ENCODE data around the gene CACNB4.

Gene CACNB4

DNA sequence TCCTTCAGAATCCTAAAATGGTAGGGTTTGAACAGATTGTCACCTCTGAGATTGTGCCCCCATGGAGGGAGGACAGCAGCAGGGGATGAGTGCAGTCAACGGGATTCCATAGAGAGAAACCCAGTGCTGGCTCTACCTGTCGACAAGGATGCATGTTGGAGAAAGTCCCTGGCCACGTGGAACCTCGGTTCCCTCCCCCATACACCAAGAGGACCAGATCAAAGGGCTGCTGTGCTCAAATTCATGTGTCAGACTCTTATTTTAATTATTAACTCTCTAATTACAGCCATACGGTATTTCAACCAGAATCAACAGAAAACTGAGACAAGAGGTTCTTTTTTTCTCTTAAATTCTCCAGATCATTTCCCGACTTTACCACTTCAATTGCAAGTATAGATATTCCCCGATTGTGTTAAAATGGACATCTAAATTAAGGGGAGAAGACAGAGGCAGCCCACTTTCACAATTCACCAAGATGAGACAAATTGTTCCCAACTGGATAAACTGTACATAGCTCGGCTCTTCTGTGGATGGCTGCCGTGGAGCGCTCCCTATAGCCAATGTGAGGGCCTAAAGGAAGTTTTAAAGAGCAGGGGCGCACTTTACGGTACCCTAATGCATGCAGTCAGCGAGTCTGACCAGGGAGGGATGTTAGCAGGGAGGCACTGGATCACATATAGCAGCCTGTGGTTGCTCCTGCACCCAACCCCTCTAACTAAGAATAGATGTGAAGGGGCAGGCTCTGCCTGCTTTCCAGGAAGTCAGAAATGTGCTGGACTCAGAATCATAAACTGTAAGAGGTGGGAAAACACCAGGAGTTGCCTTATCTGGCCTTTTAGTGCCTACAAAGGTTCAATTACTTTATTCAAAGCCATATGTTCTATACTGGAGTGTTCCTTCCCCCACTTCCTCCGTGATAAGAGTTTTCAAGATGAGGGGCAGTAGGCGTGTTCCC is 123.1 kb downstream of the CACNB4 start:
- DNase-seq (ENCODE audit: low read depth in 2 of 2) = no peak

DNA sequence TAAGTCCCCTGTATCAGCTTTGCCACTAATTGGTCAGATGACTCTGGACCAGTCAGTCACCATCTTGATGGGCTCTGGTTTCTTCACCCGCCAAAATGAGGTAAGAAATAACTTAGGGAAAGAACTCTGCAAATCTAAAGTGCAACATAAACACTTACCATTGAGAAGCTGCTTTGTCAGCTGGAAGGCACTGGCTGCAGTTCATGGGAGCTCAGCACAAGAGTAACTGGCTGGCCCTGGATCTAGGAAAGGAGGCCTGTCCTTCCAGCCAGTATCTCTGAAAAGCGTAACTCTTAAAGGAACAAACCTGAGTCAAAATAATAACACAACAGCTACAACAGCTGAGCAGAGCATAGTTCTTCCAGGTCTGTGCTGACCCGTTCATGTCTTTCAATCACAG is 123.9 kb downstream of the CACNB4 start:
- no peak for DNase-seq (ENCODE audit: low read depth in 2 of 2)

DNA sequence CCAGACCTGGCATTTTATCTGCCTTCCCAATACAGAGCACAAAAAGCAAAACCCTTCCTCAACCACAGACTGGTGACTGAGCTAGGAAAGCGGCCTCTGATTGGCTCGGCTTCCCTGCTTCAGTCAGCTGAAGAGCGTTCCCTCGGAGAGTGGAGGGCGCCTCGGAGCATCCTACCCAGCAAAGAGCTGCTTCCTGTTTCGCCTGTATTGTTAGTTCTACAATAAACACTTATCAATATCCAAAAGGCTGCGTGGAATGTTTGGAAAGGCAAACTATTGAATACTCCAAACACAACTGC is 125.0 kb downstream of the CACNB4 start:
- DNase-seq (ENCODE audit: low read depth in 2 of 2) = no peak

DNA sequence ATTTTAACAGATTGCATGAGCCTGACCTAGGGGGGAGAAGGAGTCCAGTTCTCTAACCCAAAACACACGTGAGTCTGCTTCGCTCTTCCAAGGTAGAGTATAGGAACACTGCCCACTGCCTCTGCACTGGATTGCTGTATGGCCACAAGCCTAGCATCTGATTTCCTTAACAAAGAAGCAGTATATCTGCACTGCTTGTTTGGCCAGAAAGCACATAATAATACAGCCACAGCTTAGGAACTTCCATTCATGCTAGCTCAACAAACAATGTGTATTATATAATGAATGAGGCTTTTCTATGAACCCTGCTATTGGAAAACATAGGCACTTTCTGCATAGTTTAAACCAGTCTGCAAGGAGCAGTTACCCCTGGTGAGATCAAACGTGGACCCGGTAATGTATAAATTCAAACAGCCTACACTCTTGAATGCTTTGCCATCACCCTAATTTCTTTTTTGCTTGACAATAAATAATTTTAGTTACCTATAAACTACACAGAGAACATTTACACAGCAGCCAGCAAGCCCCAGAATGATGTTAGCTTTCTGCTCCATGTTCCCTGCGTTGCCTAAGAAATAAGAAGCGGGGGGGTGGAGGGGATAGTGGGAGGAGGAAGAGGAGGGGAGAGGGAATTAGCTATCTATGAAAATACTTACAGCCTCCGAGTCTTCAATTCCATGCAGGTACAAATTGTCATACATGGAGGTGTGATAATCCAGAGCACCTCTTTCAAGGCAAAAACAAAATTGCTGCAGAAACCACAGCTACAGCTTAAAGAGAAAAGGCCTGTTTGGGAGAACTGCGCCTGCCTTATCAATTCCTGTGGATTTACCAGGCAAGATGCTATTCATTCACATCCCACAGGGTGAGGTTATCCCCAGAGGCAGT is 125.6 kb downstream of the CACNB4 start:
- DNase-seq (ENCODE audit: low read depth in 2 of 2) = no peak

DNA sequence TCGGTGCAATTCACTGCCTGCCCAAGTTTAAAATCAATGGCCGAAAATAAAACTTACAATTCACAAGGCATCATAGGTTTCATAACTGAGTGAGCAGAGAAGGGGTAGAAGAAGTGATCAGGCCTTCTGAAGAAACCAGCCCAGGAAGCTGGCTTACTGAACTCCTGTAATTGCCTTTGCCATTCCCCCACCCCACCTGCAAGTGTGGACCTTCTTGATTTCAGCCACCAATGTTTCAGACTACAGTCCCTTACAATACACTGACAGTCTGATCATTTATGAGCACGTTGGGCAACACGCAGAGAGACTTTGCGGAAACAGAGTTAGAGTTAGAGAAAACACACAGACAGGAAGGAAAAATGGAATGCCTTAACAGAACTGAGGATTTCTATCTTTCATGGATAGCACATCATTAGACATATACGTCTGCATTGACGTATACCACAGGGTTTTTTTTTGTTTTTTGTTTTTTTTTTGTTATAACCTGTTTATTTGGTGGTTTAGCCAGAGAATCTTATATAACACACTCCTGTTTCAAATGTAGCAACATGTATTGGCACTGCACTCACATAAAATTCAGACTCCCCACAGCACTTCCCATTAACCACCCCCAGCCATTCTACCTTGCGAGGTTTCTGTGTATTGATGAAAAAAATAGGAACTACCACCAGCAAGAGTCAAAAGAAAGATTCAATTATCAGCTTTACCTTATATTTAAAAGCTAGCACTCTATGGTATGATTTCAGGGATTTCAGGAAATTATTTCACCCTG is 126.4 kb downstream of the CACNB4 start:
- DNase-seq (ENCODE audit: low read depth in 2 of 2) = no peak

DNA sequence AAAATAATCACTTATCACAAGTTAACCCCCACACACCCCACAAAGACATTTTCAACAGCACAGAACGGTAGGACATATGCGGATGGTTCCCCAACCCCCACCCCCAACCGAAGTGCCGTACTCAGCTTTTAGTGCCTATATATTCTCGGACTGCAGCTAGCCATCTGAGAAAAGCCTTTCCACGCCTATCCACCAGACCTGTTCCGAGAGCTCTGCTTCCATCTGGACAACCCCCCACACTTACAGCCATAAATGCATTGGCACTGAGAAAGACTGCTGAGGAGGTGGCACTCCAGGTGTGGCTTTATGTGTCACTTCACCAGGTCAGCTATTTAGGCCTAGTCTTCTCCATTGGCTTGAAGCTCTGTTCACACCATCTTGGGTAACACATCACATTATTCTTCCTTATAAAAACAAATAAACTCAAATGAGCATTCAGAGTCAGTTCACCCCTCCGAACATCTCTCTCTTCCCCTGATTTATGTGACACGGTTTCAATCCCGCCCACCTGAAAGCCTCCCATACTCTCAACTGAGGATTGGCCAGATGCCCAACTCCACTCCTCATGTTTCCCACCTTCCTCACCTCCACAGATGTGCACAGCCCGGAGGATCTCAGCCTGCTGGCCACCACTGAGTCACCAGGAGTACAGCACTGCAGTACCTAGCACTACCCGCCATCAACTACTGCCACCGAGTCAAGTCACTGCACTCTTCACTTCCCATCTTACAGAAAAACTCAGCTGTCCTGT is 127.4 kb downstream of the CACNB4 start:
- DNase-seq (ENCODE audit: low read depth in 2 of 2) = no peak

DNA sequence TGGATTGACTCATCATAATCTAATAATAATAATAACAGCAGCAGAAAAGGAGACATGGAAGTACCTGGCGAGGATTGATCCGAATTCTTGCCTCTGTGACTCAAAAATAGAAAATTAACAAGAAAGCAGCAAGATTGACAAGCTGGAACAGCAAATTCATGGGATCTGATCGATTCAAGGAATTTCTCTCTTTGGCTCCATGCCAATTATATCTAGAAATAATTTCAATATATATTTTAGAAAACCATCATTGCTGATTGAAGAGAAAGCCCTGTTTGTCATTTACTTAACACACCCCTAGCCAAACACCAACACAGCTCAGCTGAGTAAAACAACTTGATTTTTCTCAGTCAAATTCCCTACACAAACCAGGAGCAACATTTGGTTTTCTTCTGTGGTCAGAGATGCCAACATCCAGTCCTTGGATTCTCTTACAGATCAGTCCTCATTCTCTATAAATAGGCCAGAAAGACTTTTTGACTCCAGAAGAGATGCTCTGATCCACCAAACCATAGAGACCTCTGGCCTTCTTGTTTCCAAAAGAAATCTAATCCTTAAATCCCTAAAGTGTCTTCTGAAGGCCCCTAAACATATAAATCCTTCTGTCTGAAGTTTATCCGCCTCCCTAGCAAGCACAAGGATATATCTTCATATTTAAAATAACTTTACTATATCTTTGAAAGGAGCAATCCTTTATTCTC is 129.9 kb downstream of the CACNB4 start:
- no peak for DNase-seq (ENCODE audit: low read depth in 2 of 2)

DNA sequence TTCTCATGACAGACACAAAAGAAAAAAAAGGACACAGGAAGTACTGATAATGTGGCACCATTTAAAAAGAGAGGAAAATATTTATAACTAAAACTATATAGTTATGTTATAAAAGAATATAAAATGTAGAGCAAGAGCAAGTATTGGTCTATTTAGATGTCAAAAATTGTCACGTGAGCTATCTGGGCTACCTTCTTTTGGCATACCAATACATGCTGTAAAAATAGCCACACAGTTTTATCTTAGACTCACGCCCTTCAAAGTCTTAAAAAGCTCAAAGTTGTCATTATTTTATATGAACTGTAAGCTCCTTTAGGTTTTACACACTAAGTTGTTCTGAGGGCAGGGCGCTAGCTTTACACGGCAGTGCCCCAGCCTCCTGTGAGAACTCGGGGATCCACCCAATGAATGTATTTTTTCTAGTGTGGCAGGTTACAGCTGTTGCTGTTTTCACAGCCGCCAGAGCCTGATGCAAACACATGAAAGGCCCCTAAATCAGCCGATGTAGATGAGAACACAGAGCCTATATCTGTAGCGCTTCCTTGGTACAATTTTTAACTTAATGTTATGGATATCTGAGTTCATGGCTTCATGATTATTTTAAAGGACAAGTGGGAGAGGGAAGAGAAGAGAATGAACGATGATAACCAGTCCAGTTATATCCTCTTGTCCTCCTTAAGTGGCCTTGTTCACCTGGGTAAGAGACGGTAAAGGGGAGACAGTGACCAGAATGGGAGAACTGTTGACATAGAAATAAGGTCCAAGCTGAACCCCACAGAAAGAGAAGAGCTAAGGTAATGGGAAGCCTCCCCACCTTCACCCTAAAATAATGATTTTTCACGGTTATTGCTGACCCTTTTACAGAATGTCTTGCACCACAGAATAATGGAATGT is 130.8 kb downstream of the CACNB4 start:
- DNase-seq (ENCODE audit: low read depth in 2 of 2) = no peak

DNA sequence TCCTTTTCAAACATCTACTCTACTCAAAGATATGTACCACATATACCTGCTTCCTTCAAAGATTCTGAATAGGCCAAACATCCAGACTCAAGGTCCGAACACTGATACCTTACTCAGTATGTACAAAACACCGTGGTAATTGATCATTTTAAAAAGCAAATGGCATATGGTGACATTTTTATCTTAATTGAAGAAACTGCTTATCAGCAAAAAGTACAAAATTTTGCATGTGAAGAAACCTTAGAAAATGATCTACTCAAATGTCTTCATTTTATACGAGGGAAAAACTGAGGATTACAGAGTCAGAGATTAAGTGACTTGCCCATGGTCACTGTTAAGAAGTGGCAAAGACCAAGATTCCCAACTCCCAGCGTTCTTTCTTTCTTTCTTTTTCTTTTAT is 133.0 kb downstream of the CACNB4 start:
- no peak for DNase-seq (ENCODE audit: low read depth in 2 of 2)

DNA sequence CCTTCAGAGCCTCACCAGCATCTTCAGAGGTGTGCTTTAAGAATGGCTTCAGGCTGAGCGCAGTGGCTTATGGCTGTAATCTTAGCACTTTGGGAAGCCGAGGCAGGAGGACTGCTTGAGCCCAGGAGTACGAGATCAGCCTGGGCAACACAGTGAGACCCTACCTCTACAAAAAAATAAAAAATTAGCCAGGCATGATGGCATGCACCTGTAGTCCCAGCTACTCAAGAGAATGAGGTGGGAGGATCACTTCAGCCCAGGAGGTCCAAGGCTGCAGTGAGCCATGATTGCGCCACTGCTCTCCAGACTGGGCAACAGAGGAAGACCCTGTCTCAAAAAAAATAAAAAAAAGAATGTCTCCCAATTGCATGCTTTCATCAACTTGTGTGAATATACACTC is 137.3 kb downstream of the CACNB4 start:
- no peak for DNase-seq (ENCODE audit: low read depth in 2 of 2)

DNA sequence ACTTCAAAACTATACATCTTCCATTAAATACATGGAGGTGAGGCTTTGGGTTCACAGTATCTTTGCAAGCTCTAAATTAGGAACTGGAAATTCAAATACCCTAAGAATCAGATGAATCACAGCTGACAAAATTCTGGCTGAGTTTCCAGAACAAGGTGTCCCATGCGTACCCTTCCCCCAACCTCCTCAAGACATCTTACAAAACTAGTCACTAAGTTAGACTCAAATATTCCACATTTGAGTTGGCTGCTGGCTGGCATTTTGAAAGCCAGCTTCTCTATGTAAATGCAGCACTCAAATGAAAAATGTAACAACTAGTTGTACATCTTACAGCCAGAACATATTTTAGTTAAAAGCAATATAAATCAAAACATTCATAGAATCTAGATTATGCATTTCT is 139.6 kb downstream of the CACNB4 start:
- DNase-seq (ENCODE audit: low read depth in 2 of 2) = no peak

DNA sequence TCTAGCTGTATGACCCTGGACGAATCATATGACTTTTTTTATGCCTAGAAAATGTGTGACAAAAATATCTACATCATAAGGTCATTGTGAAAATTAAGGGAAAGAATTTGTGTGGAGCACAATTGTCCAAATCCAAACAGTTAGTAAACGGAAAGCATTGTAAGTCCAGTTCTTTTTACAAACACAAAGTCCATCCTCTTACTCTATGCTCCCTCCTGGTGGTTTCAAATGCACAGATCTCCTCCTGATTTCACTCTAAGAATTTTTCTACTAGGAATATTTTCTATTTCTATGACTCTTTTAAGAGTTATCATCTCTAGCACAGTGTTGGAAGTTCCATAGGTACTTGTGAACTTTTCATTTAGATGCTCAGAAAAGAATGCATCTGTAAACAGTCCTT is 145.4 kb downstream of the CACNB4 start:
- DNase-seq (ENCODE audit: low read depth in 2 of 2) = no peak

DNA sequence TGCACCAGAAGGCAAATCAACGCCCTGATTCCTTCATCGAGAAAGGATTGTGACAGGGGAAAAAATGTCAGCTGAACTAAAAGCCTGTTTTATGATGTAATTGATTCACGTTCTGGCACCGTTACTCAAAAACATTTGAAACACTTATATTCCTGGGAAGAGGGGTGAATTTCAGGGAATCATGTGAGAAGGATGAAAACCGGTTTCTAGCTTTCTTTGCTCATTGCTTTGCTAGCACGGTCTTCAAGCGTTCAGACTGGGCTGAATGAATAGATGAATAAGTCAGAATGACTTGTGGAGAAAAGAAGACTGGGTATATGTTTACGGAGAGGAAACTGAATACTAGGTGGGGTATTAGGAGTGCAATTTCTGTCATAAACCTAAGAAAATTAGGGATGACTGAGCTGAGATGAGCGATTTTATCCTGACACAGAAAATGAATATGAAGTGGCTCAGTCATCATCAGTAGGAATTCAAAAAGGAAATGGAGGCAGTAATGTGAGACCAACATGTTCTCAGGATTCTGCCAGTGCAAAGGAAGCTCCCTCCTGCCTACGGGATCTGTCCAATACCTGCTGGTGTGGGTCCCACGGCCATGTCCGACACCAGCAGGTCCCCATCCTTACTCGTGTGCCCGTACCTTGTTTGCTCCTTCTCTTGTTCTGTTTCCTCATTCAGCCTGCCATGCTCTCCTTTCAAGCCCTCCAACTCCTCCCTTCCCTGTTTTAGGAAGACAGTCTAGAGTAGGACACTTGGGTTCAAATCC is 146.0 kb downstream of the CACNB4 start:
- no peak for DNase-seq (ENCODE audit: low read depth in 2 of 2)

DNA sequence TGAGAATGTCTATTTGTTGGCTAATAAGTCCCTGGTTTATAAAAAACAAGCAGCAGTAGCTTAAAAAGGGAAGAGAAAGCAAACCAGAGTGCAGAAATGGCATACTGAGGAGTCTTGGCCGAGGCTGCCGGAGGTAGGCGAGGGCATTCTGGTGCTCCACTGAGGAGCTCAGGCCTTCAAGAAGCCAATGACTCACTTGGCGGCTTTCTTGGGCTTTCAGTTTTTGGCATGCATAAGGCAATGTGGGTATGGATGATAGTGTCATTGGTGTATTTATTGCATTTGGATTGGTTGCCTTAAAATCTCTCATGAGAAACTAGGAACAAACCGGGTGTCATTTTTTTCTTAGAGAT is 151.1 kb downstream of the CACNB4 start:
- no peak for DNase-seq (ENCODE audit: low read depth in 2 of 2)

DNA sequence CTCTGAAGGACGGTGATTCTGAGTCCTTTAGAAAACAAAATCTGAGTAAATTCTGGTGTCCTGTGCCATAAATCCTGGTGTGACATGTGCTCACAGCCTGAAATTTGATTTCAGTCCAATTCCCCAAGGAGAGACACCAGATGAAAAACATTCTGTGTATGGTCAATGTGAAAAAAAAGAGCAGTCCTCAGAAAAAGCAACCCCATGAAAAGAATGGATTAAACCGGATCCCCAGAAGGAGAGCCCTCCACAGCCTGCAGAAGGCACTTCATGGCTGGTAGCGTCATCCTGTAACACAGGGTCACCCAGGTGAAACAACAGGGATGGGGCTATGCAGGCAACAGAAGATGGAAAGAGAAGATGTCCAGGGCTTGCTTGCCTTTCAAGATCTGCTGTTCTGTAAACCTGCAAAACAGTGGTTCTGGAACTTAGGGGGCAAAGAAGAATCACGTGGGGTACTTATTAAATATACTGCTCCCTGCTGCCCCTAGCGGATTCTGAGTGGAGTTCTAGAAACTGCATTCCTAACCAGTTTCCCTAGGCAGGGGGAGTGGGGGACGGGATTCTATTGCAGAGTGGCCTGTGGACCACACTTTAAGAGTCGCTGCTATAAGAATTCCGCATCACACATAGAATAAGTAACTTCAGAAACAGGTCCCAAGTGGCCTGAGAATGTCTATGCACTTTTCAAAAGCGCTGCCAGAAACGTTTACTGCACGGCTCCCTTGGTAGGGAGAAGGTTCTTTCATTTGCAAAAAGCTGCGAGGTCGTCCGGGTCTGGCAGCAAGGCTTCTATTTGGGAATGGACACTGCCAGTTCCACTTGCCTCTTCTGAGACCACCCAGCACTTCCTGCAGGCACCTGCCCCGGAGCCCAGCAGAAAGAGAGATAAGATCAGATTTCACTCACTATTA is 151.7 kb downstream of the CACNB4 start:
- peak in 1 of 2 experiments; percentile 5 for DNase-seq (ENCODE audit: low read depth in 2 of 2)

DNA sequence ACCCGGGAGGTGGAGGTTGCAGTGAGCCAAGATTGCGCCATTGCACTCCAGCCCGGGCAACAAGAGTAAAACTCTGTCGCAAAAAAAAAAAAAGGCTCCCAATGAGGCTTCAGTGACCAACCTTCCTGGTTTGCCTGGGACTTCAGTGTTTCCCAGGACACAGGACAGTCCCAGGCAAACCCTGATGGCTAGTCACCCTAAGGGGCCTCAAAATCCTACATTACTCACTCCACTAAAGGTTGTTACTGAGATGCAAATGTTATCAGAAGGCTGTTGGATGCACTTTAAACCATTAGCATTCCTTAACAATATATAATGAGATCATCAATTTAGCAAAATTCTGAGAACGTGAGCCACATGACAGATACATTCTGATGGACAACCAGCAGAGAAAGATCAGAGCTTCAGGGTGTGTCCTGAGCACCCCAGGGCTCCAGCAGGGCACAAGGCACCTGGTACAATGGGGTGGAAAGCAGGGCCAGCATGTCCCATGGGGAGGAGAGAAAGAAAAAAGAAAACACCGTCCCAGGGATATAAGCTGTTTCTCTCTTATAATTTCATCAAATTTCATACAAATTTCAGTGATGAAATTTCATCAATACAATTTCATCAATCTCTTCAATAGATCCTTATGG is 152.5 kb downstream of the CACNB4 start:
- no peak for DNase-seq (ENCODE audit: low read depth in 2 of 2)

DNA sequence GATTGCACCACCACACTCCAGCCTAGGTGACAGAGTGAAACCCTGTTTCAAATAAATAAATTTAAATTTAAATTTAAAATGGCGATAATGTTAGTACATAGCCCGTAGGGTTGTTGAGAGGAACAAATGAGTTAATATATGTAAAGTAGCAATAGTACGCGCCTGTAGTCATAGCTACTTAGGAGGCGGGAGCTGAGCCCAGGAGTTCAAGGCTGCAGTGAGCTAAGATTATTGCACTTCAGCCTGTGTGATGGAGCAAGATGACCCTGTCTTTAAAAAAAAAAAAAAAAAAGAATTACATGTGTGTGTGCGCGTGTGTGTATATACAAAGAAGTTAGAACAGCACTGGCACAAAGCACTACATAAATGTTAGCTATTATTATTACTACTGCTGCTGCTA is 153.2 kb downstream of the CACNB4 start:
- DNase-seq (ENCODE audit: low read depth in 2 of 2) = no peak

DNA sequence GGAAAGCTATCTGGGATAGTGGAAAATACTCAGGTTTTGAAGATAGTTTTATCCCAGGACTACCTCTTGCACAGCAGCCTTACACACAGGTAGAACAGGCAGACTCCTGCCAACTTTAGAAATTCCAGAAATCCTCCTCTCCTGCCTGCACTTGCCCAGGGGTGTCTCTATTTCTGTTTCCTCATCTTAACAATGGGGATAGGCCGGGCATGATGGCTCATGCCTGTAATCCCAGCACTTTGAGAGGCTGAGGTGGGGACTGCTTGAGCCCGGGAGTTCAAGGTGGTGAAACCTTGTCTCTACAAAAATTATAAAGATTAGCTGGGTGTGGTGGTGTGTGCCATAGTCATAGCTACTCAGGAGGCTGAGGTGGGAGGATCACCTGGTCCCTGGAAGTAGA is 153.7 kb downstream of the CACNB4 start:
- no peak for DNase-seq (ENCODE audit: low read depth in 2 of 2)

Data from stimulated activated CD4-positive, alpha-beta T cell treated with anti-CD3 and anti-CD28 coated beads, Interleukin-12 subunit alpha, Interleukin-12 subunit beta, amount 100 ng/mL, for 24 hours (primary cell).